ENCODE results near the gene ART5.
"Not testable (repeated sequence)": the region's sequence is repeated elsewhere in the genome, so short reads cannot be mapped to it uniquely, and the experiment has no call there.

The ART5 gene

DNA sequence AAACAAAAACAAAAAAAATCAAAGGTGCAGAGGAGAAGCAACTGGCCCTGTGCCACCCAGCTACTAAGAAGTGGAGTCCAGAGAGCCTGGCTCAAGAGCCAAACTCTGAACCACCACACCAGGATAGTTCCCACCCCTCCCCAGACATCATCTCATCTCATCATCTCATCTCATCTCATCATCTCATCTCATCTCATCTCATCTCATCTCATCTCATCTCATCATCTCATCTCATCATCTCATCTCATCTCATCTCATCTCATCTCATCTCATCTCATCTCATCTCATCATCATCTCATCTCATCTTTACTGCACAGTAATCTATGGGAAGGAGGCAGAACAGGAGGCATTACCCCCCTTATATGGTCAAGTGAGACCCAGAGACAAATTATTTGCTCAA lies 21.1 kb upstream of the ART5 start:
- Histone ChIP-seq H3K27ac (no peak overlapping the region), H3K9ac (no peak overlapping the region), H3K4me2 (no peak overlapping the region), H3K36me3 (peaks cover 28 to 45% (median 41%) of the 10 kb centered on the region in 11 experiments), H3K4me1 (peaks cover 0 to 17% (median 9%) of the 10 kb centered on the region in 10 experiments; a peak in 11 of 20 replicates), H3K9me3 (replicated peaks in 1 of 11) (no peaks in the 10 kb centered on the region), H4K20me1 (peaks cover 0 to 10% (median 0%) of the 10 kb centered on the region in 11 experiments; a peak in 7 of 22 replicates), H3K27me3 (no peaks in the 10 kb centered on the region), H3K4me3 (no peak overlapping the region)
- TF ChIP-seq Cebpa-rat (IDR thresholded peaks at IDR 0.05): no peak

DNA sequence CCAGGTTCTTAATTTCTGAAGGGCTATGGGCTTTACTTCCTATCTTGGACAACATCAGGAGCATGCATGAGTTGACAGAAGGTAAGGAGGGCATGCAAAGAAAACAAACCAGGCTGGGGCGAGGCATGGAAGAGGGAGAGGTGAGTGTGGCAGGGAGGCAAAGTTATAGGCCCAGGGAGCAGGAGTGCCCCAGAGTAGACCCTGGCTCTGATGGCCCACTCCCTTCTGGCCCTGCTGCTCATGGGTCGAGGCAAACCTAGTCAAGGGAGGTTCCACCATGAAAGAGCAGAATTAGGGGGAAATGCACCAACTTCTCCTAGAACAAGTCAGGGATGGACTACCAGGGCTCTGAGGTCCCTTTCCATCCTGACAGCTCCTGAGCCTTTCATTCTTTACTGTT lies 19.2 kb upstream of the ART5 start:
- H3K9me3 ChIP-seq (replicated peaks in 1 of 11): no peaks in the 10 kb centered on the region
- H3K27ac ChIP-seq: no peak overlapping the region
- no peak for TF ChIP-seq Cebpa-rat (IDR thresholded peaks at IDR 0.05)
- no peaks in the 10 kb centered on the region for H3K27me3 ChIP-seq
- H3K4me3 ChIP-seq: no peak overlapping the region
- peaks cover 0 to 6% (median 0%) of the 10 kb centered on the region in 11 experiments; a peak in 1 of 22 replicates for H4K20me1 ChIP-seq
- no peak overlapping the region for H3K4me2 ChIP-seq
- H3K4me1 ChIP-seq: peaks cover 0 to 8% (median 5%) of the 10 kb centered on the region in 10 experiments; a peak in 11 of 20 replicates
- H3K9ac ChIP-seq: no peak overlapping the region
- peaks cover 11 to 26% (median 22%) of the 10 kb centered on the region in 11 experiments for H3K36me3 ChIP-seq

DNA sequence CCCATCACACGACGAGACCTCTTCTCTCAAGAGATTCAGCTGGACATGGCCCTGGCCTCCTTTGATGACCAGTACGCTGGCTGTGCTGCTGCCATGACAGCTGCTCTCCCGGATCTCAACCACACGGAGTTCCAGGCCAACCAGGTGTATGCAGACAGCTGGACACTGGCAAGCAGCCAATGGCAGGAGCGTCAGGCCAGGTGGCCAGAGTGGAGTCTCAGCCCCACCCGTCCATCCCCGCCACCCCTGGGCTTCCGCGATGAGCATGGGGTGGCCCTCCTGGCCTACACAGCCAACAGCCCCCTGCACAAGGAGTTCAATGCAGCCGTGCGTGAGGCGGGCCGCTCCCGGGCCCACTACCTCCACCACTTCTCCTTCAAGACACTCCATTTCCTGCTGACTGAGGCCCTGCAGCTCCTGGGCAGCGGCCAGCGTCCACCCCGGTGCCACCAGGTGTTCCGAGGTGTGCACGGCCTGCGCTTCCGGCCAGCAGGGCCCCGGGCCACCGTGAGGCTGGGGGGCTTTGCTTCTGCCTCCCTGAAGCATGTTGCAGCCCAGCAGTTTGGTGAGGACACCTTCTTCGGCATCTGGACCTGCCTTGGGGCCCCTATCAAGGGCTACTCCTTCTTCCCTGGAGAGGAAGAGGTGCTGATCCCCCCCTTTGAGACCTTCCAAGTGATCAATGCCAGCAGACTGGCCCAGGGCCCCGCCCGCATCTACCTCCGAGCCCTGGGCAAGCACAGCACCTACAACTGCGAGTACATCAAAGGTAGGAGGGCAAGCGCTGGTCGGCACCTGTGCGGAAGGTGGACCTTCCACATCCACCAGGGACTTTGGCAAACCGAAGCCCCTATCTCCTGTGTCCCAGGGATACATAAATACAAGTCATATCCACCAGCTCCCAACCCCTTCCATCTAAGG lies 18.1 kb upstream of the ART5 start:
- TF ChIP-seq Cebpa-rat (IDR thresholded peaks at IDR 0.05): no peak
- H3K4me3 ChIP-seq: no peak overlapping the region
- no peaks in the 10 kb centered on the region for H3K4me1 ChIP-seq
- H3K9ac ChIP-seq: no peak overlapping the region
- H3K36me3 ChIP-seq: peaks cover 8 to 15% (median 11%) of the 10 kb centered on the region in 11 experiments
- H3K9me3 ChIP-seq (replicated peaks in 1 of 11): no peaks in the 10 kb centered on the region
- H3K4me2 ChIP-seq: no peak overlapping the region
- H3K27ac ChIP-seq: no peak overlapping the region
- no peaks in the 10 kb centered on the region for H4K20me1 ChIP-seq
- no peaks in the 10 kb centered on the region for H3K27me3 ChIP-seq

DNA sequence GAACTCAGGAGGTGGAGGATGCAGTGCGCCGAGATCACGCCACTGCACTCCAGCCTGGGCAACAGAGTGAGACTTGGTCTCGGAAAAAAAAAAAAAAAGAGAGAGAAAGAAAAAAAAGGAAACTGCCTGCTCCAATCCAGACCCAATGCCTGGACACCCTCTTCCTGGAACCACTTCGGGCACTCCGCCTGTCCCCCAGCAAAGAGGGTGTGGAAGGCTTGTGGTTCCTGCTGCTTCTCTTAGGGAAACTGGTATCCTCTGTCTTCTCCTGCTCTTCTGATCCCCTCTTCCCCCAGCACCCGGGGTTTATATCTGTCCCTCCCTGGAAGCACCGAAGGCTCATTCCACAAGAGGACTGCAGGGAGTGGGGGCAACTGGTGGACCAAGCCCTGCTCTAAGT lies 16.5 kb upstream of the ART5 start:
- Histone ChIP-seq H3K4me3 (no peak overlapping the region), H3K4me1 (no peaks in the 10 kb centered on the region), H3K4me2 (no peak overlapping the region)

DNA sequence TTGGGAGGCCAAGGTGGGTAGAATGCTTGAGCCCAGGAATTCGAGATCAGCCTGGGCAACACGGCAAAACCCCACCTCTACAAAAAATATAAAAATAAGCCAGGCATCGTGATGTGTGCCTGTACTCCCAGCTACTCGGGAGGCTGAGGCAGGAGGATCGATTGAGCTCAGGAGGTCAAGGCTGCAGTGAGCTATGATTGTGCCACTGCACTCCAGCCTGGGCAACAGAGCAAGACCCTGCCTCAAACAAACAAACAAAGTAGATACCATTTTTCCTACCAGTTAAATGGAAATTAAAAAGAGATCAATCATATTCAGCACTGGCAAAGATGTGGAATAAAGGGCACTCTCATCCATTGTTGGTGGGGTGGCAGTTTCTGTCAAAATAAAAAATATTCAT lies 15.5 kb upstream of the ART5 start:
- H3K27me3 ChIP-seq; H3K9ac ChIP-seq; H3K36me3 ChIP-seq; H3K4me3 ChIP-seq; H4K20me1 ChIP-seq; H3K4me2 ChIP-seq; H3K9me3 ChIP-seq (replicated peaks in 1 of 11); H3K4me1 ChIP-seq; H3K27ac ChIP-seq: not testable (repeated sequence)

More for the DNA sequence above, 16.5 kb upstream of the ART5 start:
- Histone ChIP-seq H3K27ac (no peak overlapping the region), H3K27me3 (no peaks in the 10 kb centered on the region), H3K9me3 (replicated peaks in 1 of 11) (no peaks in the 10 kb centered on the region), H3K9ac (no peak overlapping the region), H3K36me3 (no peaks in the 10 kb centered on the region), H4K20me1 (no peaks in the 10 kb centered on the region)
- no peak for TF ChIP-seq Cebpa-rat (IDR thresholded peaks at IDR 0.05)

DNA sequence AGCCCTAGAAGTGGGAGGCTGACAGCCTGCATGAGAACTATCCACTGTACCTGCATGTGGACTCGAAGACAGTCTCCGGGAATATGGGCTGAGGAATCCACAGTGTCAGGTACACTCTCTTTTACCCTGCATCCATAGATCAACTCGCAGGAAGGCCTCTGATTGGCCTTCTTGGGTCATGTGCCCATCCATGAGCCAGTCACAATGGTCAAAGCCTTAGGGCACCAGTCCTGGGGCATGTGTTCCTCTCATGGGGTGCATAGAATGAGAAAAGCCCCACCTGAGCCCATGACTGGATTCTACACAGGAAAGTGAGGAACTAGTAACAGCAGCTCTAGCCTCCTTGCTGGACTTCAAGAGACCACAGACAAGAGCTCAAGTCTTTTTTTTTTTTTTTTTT lies 13.8 kb upstream of the ART5 start:
- Histone ChIP-seq H3K9ac (no peak overlapping the region), H3K4me1 (no peaks in the 10 kb centered on the region), H3K4me2 (no peak overlapping the region), H3K27me3 (no peaks in the 10 kb centered on the region), H4K20me1 (no peaks in the 10 kb centered on the region), H3K9me3 (replicated peaks in 1 of 11) (no peaks in the 10 kb centered on the region), H3K4me3 (no peak overlapping the region), H3K27ac (no peak overlapping the region), H3K36me3 (no peaks in the 10 kb centered on the region)
- no peak for TF ChIP-seq Cebpa-rat (IDR thresholded peaks at IDR 0.05)

DNA sequence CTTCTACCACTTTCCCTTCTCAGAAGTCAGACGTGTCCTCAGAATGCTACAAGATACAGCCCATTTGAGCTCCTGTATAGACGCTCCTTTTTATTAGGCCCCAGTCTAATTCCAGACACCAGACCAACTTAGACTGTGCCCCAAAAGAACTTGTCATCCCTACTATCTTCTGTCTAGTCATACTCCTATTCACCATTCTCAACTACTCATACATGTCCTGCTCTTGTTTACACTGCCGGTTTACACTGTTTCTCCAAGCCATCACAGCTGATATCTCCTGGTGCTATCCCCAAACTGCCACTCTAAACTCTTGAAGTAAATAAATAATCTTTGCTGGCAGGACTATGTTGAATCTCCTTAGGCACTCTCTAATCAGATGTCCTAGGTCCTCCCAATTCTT lies 10.7 kb upstream of the ART5 start:
- H3K36me3 ChIP-seq; H3K9ac ChIP-seq; H3K4me1 ChIP-seq; H3K27me3 ChIP-seq; H4K20me1 ChIP-seq; H3K4me2 ChIP-seq; H3K27ac ChIP-seq; H3K4me3 ChIP-seq; H3K9me3 ChIP-seq (replicated peaks in 1 of 11): not testable (repeated sequence)

DNA sequence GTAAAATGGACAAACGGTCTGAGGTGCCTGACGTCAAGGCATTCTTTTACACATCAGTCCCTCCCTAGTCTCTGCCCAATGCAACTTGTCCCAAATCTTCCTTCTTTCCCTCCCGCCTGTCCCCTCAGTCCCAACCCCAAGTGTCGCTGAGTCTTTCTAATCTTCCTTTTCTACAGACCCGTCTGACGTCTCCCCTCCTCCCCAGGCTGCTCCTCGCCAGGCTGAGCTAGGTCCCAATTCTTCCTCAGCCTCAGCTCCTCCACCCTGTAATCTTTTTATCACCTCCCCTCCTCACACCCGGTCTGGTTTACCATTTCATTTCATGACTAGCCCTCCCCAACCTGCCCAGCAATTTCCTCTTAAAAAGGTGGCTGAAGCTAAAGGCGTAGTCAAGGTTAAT lies 7.6 kb upstream of the ART5 start:
- H3K4me1 ChIP-seq; H3K27ac ChIP-seq; H4K20me1 ChIP-seq; H3K9me3 ChIP-seq (replicated peaks in 1 of 11); H3K4me2 ChIP-seq; H3K4me3 ChIP-seq; H3K36me3 ChIP-seq; H3K9ac ChIP-seq; H3K27me3 ChIP-seq: not testable (repeated sequence)

DNA sequence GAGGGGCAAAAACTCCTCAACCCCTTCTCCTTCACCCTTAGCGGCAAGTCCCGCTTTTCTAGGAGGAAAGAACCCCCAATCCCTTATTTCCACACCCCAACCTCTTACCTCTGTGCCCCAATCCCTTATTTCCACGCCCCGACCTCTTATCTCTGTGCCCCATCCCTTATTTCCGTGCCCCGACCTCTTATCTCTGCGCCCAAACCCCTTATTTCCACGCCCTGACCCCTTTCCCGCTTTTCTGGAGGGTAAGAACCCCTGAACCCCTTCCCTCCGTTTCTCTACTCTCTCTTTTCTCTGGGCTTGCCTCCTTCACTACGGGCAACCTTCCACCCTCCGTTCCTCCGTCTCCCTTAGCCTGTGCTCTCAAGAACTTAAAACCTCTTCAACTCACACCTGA lies 7.1 kb upstream of the ART5 start:
- not testable (repeated sequence) for H3K27me3 ChIP-seq, H3K4me3 ChIP-seq, H3K9ac ChIP-seq, H3K27ac ChIP-seq, H3K4me1 ChIP-seq, H3K36me3 ChIP-seq, H4K20me1 ChIP-seq, H3K4me2 ChIP-seq
- H3K9me3 ChIP-seq (replicated peaks in 1 of 11): peaks cover 7 to 14% (median 11%) of the 10 kb centered on the region in 11 experiments; a peak in 18 of 22 replicates

DNA sequence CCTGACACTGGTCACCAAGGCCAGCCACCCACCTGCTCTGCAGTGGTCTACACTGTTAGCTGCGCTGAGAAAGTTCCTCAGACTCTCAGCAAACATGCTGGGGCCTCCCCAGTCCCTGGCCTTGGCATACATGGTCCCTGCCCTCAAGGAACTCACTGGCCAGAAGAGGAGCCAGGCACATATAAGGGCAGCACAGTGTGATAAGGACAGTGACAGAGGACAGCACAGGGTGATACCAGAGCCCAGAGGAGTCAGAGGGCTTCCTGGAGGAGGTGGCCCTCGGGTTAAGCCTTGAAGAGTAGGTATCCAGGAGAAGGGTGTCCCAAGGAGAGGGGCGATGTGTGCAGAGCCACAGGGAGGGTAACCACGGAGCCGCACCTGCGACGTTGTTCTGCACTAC lies 3.8 kb upstream of the ART5 start:
- H3K27me3 ChIP-seq: peaks cover 21 to 27% (median 25%) of the 10 kb centered on the region in 11 experiments
- peaks cover 7 to 13% (median 10%) of the 10 kb centered on the region in 10 experiments; a peak in 17 of 20 replicates for H3K4me1 ChIP-seq
- no peak for TF ChIP-seq Cebpa-rat (IDR thresholded peaks at IDR 0.05)
- H3K4me2 ChIP-seq: no peak overlapping the region
- peaks cover 7 to 35% (median 20%) of the 10 kb centered on the region in 11 experiments; a peak in 19 of 22 replicates for H3K9me3 ChIP-seq (replicated peaks in 1 of 11)
- no peak overlapping the region for H3K27ac ChIP-seq
- no peak overlapping the region for H3K9ac ChIP-seq
- no peaks in the 10 kb centered on the region for H4K20me1 ChIP-seq
- H3K36me3 ChIP-seq: no peaks in the 10 kb centered on the region
- H3K4me3 ChIP-seq: no peak overlapping the region
